HG03135 (cell line): ENCODE measurements around the gene CEP295NL.

Experiments used
- ATAC-seq: cut with Tn5 transposase; IDR thresholded peaks from one replicate; pipeline ENCODE4 v1.9.1; 2021; ENCODE audit warnings: mild to moderate bottlenecking, moderate library complexity; ENCODE audit not compliant: unreplicated experiment

CEP295NL gene

DNA sequence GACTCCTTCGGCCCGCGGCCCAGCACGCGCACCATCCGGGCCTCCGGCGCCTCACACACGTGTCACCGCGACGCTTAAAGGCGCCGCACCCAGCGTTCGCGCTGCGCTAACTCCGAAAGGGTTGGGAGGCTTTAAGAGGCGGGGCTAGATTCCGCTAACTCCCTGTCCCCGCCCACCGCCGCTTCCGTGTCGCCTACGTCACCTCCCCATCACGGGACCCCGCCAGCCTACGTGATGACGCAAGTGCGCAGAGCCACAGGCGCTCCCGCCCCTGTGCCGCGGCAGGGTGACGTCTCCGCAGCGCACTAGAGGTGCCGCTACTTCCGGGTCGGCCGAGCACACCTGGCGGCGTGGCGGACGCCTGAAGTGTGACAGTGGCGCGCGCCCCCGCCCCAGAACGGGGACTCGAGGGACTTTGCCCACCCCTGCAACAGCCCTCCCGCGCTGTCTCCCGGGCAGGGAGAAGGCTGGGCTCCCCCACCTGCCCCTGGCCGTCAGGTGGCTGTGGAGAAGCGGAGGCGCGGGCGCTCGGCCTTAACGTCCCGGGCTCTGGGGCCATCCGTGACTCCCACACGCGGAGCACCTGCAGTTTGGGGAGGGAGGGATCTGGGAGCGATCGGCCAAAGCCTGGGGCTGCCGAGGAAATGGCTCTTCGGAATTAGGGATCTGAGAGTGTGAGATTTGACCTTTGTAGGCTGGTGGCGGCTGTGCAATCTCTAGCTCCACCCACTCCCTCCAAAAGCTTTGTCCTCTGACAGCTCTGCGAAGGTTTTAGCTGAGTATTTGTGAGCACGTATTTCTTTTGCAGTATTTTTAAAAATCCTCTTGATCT, 62.0 kb downstream of the CEP295NL start, which contains the start of gene USP36:
Gene USP36, minus strand, starts transcription at position 35 of the 832 bp plus-strand sequence. CDS start 4,451 bp downstream, outside the sequence.
- peak; percentile 82 for ATAC-seq
